Measurements from ENCODE around the gene NCK2.

GRCh38 chr2:105843476-105844374, 99.0 kb downstream of the NCK2 start:
- TF ChIP-seq EZH2 (IDR thresholded peaks at IDR 0.05; ENCODE audit: borderline replicate concordance, control insufficient read depth, low read depth, low read length) (no peak), POLR2A (IDR thresholded peaks at IDR 0.05; ENCODE audit: low read depth, low read length) (no peak), CTCF (IDR thresholded peaks at IDR 0.05 in 2 of 3, conservative IDR thresholded peaks at IDR 0.05 in 1 of 3; ENCODE audit: control insufficient read depth in 2 of 3, extremely low read depth in 1 of 3, insufficient read depth in 1 of 3, low read depth in 3 of 3, low read length in 3 of 3) (no peak), TAF1 (IDR thresholded peaks at IDR 0.05; ENCODE audit: borderline replicate concordance, low read depth, low read length) (no peak), RFX5 (IDR thresholded peaks at IDR 0.05; ENCODE audit: low read depth, low read length) (no peak), NRF1 (conservative IDR thresholded peaks at IDR 0.05; ENCODE audit: low read depth, low read length) (no peak), PBX3 (IDR thresholded peaks at IDR 0.05; ENCODE audit: insufficient replicate concordance, low read depth, low read length) (no peak)
- TF ChIP-seq, protein P1, sequence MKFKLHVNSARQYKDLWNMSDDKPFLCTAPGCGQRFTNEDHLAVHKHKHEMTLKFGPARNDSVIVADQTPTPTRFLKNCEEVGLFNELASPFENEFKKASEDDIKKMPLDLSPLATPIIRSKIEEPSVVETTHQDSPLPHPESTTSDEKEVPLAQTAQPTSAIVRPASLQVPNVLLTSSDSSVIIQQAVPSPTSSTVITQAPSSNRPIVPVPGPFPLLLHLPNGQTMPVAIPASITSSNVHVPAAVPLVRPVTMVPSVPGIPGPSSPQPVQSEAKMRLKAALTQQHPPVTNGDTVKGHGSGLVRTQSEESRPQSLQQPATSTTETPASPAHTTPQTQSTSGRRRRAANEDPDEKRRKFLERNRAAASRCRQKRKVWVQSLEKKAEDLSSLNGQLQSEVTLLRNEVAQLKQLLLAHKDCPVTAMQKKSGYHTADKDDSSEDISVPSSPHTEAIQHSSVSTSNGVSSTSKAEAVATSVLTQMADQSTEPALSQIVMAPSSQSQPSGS (IDR thresholded peaks at IDR 0.05; ENCODE audit: low read length): no peak

All from GM12878 (cell line).